Globus pallidus (tissue), 1 donor: Measurements from ENCODE around the gene NANOS2.
A peak's percentile ranks its signal among the peaks of the same experiment; 100 is the strongest.
"Not testable (repeated sequence)": the region's sequence is repeated elsewhere in the genome, so short reads cannot be mapped to it uniquely, and the experiment has no call there.

Experiments used
- DNase-seq: peaks from one replicate; pipeline ENCODE4 v3.0.0-alpha.2; 2015; ENCODE audit warnings: low spot score

Gene NANOS2

GRCh38 chr19:45927565-45928261, 13.1 kb upstream of the NANOS2 start:
- DNase-seq = peak; percentile 88

GRCh38 chr19:45924891-45925447, 10.4 kb upstream of the NANOS2 start:
- DNase-seq = no peak

GRCh38 chr19:45922281-45922680, 7.7 kb upstream of the NANOS2 start:
- no peak for DNase-seq

- no peak for DNase-seq
Measured at GRCh38 chr19:45920458-45920857, 5.9 kb upstream of the NANOS2 start.

GRCh38 chr19:45919678-45920077, 5.1 kb upstream of the NANOS2 start:
- DNase-seq = peak; percentile 91

GRCh38 chr19:45918721-45919120, 4.1 kb upstream of the NANOS2 start:
- DNase-seq = no peak

GRCh38 chr19:45917421-45918091, 3.0 kb upstream of the NANOS2 start:
- DNase-seq = peak; percentile 87

- DNase-seq = no peak
Measured at GRCh38 chr19:45911291-45911690, 3.3 kb downstream of the NANOS2 start.

- no peak for DNase-seq
Measured at GRCh38 chr19:45908956-45909355, 5.6 kb downstream of the NANOS2 start.

GRCh38 chr19:45906221-45906620, 8.4 kb downstream of the NANOS2 start:
- no peak for DNase-seq

- DNase-seq = no peak
Measured at GRCh38 chr19:45905011-45905410, 9.6 kb downstream of the NANOS2 start.

GRCh38 chr19:45902651-45903625, 11.6 kb downstream of the NANOS2 start:
- peak; percentile 98 for DNase-seq

- no peak for DNase-seq
Measured at GRCh38 chr19:45901912-45902650, 12.5 kb downstream of the NANOS2 start, which contains the start of gene MYPOP. Gene MYPOP, minus strand, starts transcription at chr19:45902613. Its CDS starts 840 bp downstream, at chr19:45901773.

- no peak for DNase-seq
Measured at GRCh38 chr19:45901432-45901911, 13.1 kb downstream of the NANOS2 start.

- no peak for DNase-seq
Measured at GRCh38 chr19:45900738-45901431, 13.7 kb downstream of the NANOS2 start.

GRCh38 chr19:45899919-45900589, 14.5 kb downstream of the NANOS2 start:
- no peak for DNase-seq

GRCh38 chr19:45899253-45899652, 15.3 kb downstream of the NANOS2 start:
- DNase-seq = no peak

GRCh38 chr19:45897261-45897812, 17.2 kb downstream of the NANOS2 start:
- no peak for DNase-seq

- DNase-seq = not testable (repeated sequence)
Measured at GRCh38 chr19:45895983-45896599, 18.5 kb downstream of the NANOS2 start.
